ENCODE data around the gene DDR1.

DDR1 gene

GRCh38 chr6:30939473-30939872 is 55.2 kb downstream of the DDR1 start (continued):
- TF ChIP-seq ARNTL (CRISPR knock-in tag; IDR thresholded peaks at IDR 0.05; ENCODE audit: borderline replicate concordance, low read depth) = no peak

DNA sequence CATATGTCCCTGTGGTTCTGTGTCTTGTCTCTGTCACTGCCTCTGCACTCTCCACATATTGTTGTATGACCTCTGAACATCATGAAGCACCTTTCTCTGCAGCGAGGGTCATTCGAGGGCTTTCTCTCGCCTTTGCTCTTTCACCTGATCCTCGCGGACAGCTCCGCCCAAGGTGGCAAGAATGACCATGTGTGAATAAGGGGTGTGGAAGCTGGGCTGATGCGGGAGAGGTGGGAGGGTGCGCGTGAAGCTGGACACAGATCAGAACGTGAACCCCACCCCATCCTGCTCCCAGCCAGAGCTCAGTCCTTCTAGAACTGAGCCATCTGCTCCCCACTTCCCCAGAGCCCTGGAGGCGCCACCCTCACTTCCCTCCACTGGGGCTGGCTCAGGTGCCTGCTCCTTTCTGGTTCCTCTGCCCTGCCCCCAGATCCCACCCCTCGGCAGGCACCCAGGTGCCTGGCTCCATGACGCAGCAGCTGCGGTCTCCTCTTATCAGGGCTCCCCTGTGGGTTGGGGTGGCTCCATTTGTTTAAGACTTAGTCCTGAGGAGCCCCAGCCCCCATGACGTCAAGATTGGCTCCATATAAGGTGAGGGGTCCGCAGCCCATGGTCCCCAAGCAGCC is 56.2 kb downstream of the DDR1 start, which contains the start of gene MUCL3:
MUCL3 (plus strand) TSS at position 613 of the 626 bp plus-strand sequence. CDS start 27 bp downstream, outside the sequence.
- ATAC-seq = no peak
- TF ChIP-seq TOX (CRISPR knock-in tag; IDR thresholded peaks at IDR 0.05; ENCODE audit: borderline replicate concordance) = no peak
- no peak for TF ChIP-seq OSR1 (CRISPR knock-in tag; IDR thresholded peaks at IDR 0.05)
- TF ChIP-seq CSRNP3 (CRISPR knock-in tag; IDR thresholded peaks at IDR 0.05) = no peak
- TF ChIP-seq ZNF565 (CRISPR knock-in tag; conservative IDR thresholded peaks at IDR 0.05; ENCODE audit: low read depth) = no peak
- TF ChIP-seq CREB5 (CRISPR knock-in tag; IDR thresholded peaks at IDR 0.05; ENCODE audit: low read depth) = no peak

DNA sequence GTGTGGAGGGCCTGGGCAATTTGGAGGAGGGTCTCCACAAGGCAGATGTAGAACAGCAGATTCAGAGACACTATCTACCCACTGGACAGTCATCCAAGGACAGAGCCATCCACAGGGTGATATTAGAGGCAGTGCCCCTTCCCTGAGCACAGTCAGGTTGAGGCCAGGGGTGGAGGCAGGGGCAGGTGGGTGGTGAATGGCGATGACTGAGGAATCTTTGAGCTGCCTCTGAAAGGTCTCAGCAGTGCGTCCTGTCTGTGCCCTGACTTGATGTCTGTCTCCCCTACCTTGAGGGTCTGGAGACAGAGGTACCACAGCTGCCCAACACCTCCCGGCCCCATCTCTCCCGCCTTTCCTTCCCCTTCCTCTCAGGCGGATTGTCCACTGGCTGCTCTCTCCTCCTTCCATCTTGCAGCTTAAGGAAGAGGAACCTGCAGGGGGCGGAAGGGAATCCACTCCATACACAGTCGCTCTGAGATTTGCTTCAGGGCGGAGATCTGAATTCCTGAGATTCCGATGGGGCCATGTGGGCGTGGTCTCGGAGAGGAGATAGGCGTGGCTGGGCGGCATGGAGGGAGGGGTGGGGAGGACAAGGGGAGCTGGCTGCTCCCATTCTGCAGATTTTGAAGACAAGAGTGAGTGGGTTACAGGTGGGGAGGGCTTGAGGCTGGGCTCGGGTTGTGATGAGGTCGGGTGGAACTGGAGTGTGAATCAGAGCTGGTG is 58.2 kb downstream of the DDR1 start:
- TF ChIP-seq POU6F1 (CRISPR knock-in tag; IDR thresholded peaks at IDR 0.05; ENCODE audit: borderline replicate concordance, low read depth) (no peak), TOX (CRISPR knock-in tag; IDR thresholded peaks at IDR 0.05; ENCODE audit: borderline replicate concordance) (no peak), CSRNP3 (CRISPR knock-in tag; IDR thresholded peaks at IDR 0.05) (no peak), RARB (CRISPR knock-in tag; IDR thresholded peaks at IDR 0.05) (no peak), ARNTL (CRISPR knock-in tag; IDR thresholded peaks at IDR 0.05; ENCODE audit: borderline replicate concordance, low read depth) (no peak), CREB5 (CRISPR knock-in tag; IDR thresholded peaks at IDR 0.05; ENCODE audit: low read depth) (no peak), ESRRG (CRISPR knock-in tag; IDR thresholded peaks at IDR 0.05) (no peak), TSHZ2 (CRISPR knock-in tag; IDR thresholded peaks at IDR 0.05) (no peak), ZC3H10 (CRISPR knock-in tag; IDR thresholded peaks at IDR 0.05) (no peak)
- peak; percentile 96 for ATAC-seq

- ATAC-seq = no peak
- no peak for TF ChIP-seq POU6F1 (CRISPR knock-in tag; IDR thresholded peaks at IDR 0.05; ENCODE audit: borderline replicate concordance, low read depth)
These were observed 59.7 kb downstream of the DDR1 start for GRCh38 chr6:30944051-30944450.
